OCI-LY1 (cell line): ENCODE data around the gene SCAMP3.
A peak's percentile ranks its signal among the peaks of the same experiment; 100 is the strongest.

Experiments
- H2AFZ ChIP-seq: fragments of 200-600 bp; sonication (generic), shearing (Covaris generic); 2 replicates; pipeline ENCODE4 v1.6.0; 2014; ENCODE audit warnings: antibody characterized with exemption, mild to moderate bottlenecking, low read length
- H3F3A ChIP-seq: fragments of 200-600 bp; sonication (generic), shearing (Covaris generic); 2 replicates; pipeline ENCODE4 v1.6.0; 2014; ENCODE audit warnings: mild to moderate bottlenecking, antibody characterized with exemption, low read length, moderate library complexity; ENCODE audit not compliant: insufficient read depth
- H3K27ac ChIP-seq: fragments of 200-600 bp; sonication (generic); 2 replicates; pipeline ENCODE4 v1.5.1; 2014; ENCODE audit warnings: low read length, mixed run types, mild to moderate bottlenecking, low read depth; ENCODE audit not compliant: poor library complexity, severe bottlenecking
- H3K27me3 ChIP-seq: fragments of 200-600 bp; sonication (generic); 2 replicates; pipeline ENCODE4 v1.6.0; 2014; ENCODE audit warnings: antibody characterized with exemption, mild to moderate bottlenecking, low read length, moderate library complexity; ENCODE audit not compliant: insufficient read depth
- H3K36me3 ChIP-seq: fragments of 200-600 bp; sonication (generic); 2 replicates; pipeline ENCODE4 v1.6.1; 2014; ENCODE audit warnings: mild to moderate bottlenecking, antibody characterized with exemption, low read length, moderate library complexity, mixed read lengths; ENCODE audit not compliant: insufficient read depth
- H3K4me1 ChIP-seq: fragments of 200-600 bp; sonication (generic); 2 replicates; pipeline ENCODE4 v1.5.1; 2014; ENCODE audit warnings: mild to moderate bottlenecking, low read length, moderate library complexity; ENCODE audit not compliant: insufficient read depth, severe bottlenecking
- H3K4me2 ChIP-seq: fragments of 200-600 bp; sonication (generic), shearing (Covaris generic); 2 replicates; pipeline ENCODE4 v1.6.1; 2014; ENCODE audit warnings: low read length
- H3K4me3 ChIP-seq: fragments of 200-600 bp; sonication (generic); 2 replicates; pipeline ENCODE4 v1.5.1; 2014; ENCODE audit warnings: low read length, low read depth, mild to moderate bottlenecking, mixed read lengths; ENCODE audit not compliant: poor library complexity, severe bottlenecking
- H3K79me2 ChIP-seq: fragments of 200-600 bp; shearing (Covaris generic); 2 replicates; pipeline ENCODE4 v1.6.1; 2016; ENCODE audit warnings: mixed run types, low read length, mixed read lengths; ENCODE audit not compliant: insufficient read depth
- H3K9ac ChIP-seq: fragments of 200-600 bp; sonication (generic), shearing (Covaris generic); 2 replicates; pipeline ENCODE4 v1.6.1; 2014; ENCODE audit warnings: mild to moderate bottlenecking, low read length, mixed read lengths
- H3K9me2 ChIP-seq: fragments of 200-600 bp; sonication (generic), shearing (Covaris generic); 2 replicates; pipeline ENCODE4 v1.6.1; 2014; ENCODE audit warnings: low read depth, mild to moderate bottlenecking, low read length, mixed read lengths
- H3K9me3 ChIP-seq: fragments of 200-600 bp; shearing (Covaris generic); 2 replicates; pipeline ENCODE4 v1.6.1; 2014; ENCODE audit warnings: low read length, mixed read lengths
- H4K20me1 ChIP-seq: fragments of 200-600 bp; sonication (generic), shearing (Covaris generic); 2 replicates; pipeline ENCODE4 v1.6.0; 2016; ENCODE audit warnings: mild to moderate bottlenecking, low read length; ENCODE audit not compliant: insufficient read depth
- CTCF ChIP-seq: fragments of 200-600 bp; sonication (generic), shearing (Covaris generic); IDR thresholded peaks from 2 replicates; pipeline ENCODE4 v1.5.1; 2017; ENCODE audit warnings: mild to moderate bottlenecking, antibody characterized with exemption, low read length, moderate library complexity, mixed read lengths
- EZH2 ChIP-seq: fragments of 200-600 bp; sonication (generic), shearing (Covaris generic); IDR thresholded peaks from 2 replicates; pipeline ENCODE4 v1.8.0; 2017; ENCODE audit warnings: borderline replicate concordance, mixed run types, mild to moderate bottlenecking, antibody characterized with exemption, low read length, moderate library complexity, mixed read lengths

Gene SCAMP3

DNA sequence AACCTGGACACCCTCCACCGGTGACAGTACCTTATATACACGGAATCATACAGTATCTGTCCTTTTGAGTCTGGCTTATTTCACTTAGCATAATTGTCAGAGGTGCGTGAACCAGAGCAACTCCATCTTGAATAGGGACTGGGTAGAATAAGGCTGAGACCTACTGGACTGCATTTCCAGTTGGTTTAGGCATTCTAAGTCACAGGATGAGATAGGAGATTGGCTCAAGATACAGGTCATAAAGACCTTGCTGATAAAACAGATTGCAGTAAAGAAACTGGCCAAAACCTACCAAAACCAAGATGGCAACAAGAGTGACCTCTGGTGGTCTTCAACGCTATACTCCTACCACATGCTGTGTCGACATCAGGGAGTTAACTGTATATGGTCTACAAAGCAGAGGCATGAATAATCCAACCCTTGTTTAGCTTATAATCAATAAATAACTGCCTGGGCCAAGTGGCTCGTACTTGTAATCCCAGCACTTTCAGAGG lies 45.1 kb upstream of the SCAMP3 start:
- peaks cover 24% of the 10 kb centered on the region for H3K79me2 ChIP-seq
- H2AFZ ChIP-seq = no peak overlapping the region
- H4K20me1 ChIP-seq = no peaks in the 10 kb centered on the region
- no peaks in the 10 kb centered on the region for H3K27me3 ChIP-seq
- H3K36me3 ChIP-seq = peaks cover 31% of the 10 kb centered on the region
- no peaks in the 10 kb centered on the region for H3K9me2 ChIP-seq
- peaks cover 44% of the 10 kb centered on the region for H3K4me1 ChIP-seq
- TF ChIP-seq CTCF = peak; percentile 64
- no peak for TF ChIP-seq EZH2
- H3K4me3 ChIP-seq = peak overlapping the region; percentile 100
- no peaks in the 10 kb centered on the region for H3K9me3 ChIP-seq
- H3K4me2 ChIP-seq = peak overlapping the region; percentile 90; the same call in 1 of the 2 replicates
- H3K9ac ChIP-seq = peak overlapping the region; percentile 67; the same call in 1 of the 2 replicates
- H3F3A ChIP-seq = no peaks in the 10 kb centered on the region
- H3K27ac ChIP-seq = peak overlapping the region; percentile 96

DNA sequence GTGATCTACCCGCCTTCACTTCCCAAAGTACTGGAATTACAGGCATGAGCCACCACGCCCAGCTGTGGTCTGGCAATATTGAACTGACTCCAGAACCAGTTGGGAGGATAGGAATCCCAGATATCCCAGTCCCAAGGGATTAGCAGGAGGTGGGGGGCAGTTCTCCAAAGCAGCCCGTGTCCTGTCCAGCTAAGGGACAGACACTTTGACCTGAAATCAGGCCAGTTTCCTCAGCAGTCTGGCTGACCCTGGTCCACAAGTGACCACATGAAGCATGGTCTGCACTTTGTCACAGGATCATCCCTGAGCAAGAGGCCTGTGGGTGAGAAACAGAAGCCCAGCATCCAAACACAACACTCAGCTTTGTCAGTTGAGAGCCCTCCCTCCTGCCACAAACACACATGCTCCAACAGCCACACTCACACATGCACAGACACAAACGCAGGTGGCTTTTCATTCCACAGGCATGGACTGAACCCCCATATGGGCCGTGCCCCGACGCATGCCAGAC lies 43.8 kb upstream of the SCAMP3 start:
- Histone ChIP-seq H2AFZ (no peak overlapping the region), H3K27ac (peak overlapping the region; percentile 4), H3K36me3 (peaks cover 19% of the 10 kb centered on the region), H4K20me1 (no peaks in the 10 kb centered on the region), H3K4me3 (no peak overlapping the region), H3K9me3 (no peaks in the 10 kb centered on the region), H3K4me2 (no peak overlapping the region), H3K9ac (no peak overlapping the region), H3K9me2 (no peaks in the 10 kb centered on the region), H3K79me2 (peaks cover 21% of the 10 kb centered on the region), H3K4me1 (peaks cover 35% of the 10 kb centered on the region), H3F3A (no peaks in the 10 kb centered on the region), H3K27me3 (no peaks in the 10 kb centered on the region)
- TF ChIP-seq CTCF (no peak), EZH2 (no peak)

GRCh38 chr1:155304558-155305063 lies 42.5 kb upstream of the SCAMP3 start:
- no peak overlapping the region for H3K4me3 ChIP-seq

More at GRCh38 chr1:155304558-155305063, 42.5 kb upstream of the SCAMP3 start:
- H3F3A ChIP-seq = no peaks in the 10 kb centered on the region
- no peaks in the 10 kb centered on the region for H3K9me3 ChIP-seq
- H4K20me1 ChIP-seq = no peaks in the 10 kb centered on the region
- peaks cover 21% of the 10 kb centered on the region for H3K4me1 ChIP-seq
- no peak for TF ChIP-seq CTCF
- TF ChIP-seq EZH2 = no peak
- H2AFZ ChIP-seq = no peak overlapping the region
- peak overlapping the region; percentile 18 for H3K27ac ChIP-seq
- H3K9ac ChIP-seq = no peak overlapping the region
- no peaks in the 10 kb centered on the region for H3K9me2 ChIP-seq
- peaks cover 8% of the 10 kb centered on the region; the same call in 1 of the 2 replicates for H3K36me3 ChIP-seq
- H3K4me2 ChIP-seq = peak overlapping the region; percentile 8; the same call in 1 of the 2 replicates
- H3K27me3 ChIP-seq = no peaks in the 10 kb centered on the region
- H3K79me2 ChIP-seq = peaks cover 9% of the 10 kb centered on the region
